HCT116 (cell line): ENCODE results near the gene SCGB1A1.

ENCODE experiments used
- ELF1 ChIP-seq: IDR thresholded peaks from 2 replicates; pipeline ENCODE4 v1.6.1; 2012; ENCODE audit warnings: low read depth, borderline replicate concordance
- EZH2 ChIP-seq: fragments of 200-600 bp; sonication (generic); IDR thresholded peaks from 2 replicates; pipeline ENCODE4 v1.6.1; 2017; ENCODE audit warnings: antibody characterized with exemption, mixed run types
- POLR2A ChIP-seq: IDR thresholded peaks from 2 replicates; pipeline ENCODE4 v1.7.0; 2011; ENCODE audit warnings: borderline replicate concordance; ENCODE audit not compliant: insufficient read depth, insufficient read length; ENCODE audit errors: extremely low read depth
- POLR2AphosphoS5 ChIP-seq: IDR thresholded peaks from 2 replicates; pipeline ENCODE4 v1.6.1; 2011; ENCODE audit warnings: mild to moderate bottlenecking, low read depth, low read length, moderate library complexity
- REST ChIP-seq: IDR thresholded peaks from 2 replicates; pipeline ENCODE4 v1.6.1; 2012; ENCODE audit warnings: low read depth
- YY1 ChIP-seq: IDR thresholded peaks from 2 replicates; pipeline ENCODE4 v1.6.1; 2011; ENCODE audit warnings: low read length, low read depth, moderate library complexity, mild to moderate bottlenecking; ENCODE audit not compliant: insufficient replicate concordance; ENCODE audit errors: extremely low read depth
- TF ChIP-seq, protein P1 (sequence below), 3 experiments: fragments of 200-600 bp in 1 of 3; sonication (generic) in 1 of 3; IDR thresholded peaks in 2 of 3; conservative IDR thresholded peaks in 1 of 3; 2 replicates each; pipeline ENCODE4 v1.5.1; 2012 to 2017; ENCODE audit warnings: low read depth in 2 of 3, low read length in 2 of 3, antibody characterized with exemption in 1 of 3, borderline replicate concordance in 1 of 3, control low read depth in 1 of 3, mild to moderate bottlenecking in 1 of 3, mixed read lengths in 1 of 3, mixed run types in 1 of 3, moderate library complexity in 1 of 3; ENCODE audit not compliant: insufficient read depth in 1 of 3
- TF ChIP-seq, protein P2 (sequence below): IDR thresholded peaks from 2 replicates; pipeline ENCODE4 v1.6.1; 2012

DNA sequence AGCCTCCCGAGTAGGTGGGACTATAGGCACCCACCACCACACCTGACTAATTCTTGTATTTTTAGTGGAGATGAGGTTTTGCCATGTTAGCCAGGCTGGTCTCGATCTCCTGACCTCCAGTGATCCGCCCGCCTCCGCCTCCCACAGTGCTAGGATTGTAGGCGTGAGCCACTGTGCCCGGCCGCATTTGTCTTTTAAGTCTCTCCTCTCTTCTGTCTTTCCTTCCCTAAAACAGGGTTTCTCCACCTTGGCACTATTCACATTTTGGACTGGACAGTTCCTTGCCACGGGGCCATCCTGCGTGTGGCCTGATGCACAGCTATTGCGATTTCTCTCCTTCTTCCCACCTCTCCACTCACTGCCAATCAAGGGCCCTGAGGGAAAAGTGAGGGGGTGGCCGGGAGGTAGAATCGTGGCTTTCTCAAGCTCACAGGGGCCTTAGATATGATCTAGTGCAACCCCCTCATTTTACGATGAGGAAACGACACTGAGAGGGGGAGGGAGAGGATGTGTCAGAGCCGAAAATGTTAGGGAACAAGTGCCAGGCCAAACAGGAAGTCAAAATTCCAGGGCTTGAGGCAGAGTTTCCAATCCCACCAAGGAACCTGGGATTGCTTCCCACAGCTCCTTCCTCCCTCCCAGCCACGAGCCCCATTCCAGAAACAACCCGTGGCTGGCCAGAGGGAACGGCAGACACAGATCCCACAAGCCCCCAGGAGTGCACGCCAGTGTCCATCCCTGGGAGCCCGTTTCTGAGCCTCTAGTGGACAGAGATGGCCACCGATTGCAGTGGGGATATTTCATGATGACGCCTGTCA, 21.2 kb downstream of the SCGB1A1 start:
- TF ChIP-seq, protein P1, sequence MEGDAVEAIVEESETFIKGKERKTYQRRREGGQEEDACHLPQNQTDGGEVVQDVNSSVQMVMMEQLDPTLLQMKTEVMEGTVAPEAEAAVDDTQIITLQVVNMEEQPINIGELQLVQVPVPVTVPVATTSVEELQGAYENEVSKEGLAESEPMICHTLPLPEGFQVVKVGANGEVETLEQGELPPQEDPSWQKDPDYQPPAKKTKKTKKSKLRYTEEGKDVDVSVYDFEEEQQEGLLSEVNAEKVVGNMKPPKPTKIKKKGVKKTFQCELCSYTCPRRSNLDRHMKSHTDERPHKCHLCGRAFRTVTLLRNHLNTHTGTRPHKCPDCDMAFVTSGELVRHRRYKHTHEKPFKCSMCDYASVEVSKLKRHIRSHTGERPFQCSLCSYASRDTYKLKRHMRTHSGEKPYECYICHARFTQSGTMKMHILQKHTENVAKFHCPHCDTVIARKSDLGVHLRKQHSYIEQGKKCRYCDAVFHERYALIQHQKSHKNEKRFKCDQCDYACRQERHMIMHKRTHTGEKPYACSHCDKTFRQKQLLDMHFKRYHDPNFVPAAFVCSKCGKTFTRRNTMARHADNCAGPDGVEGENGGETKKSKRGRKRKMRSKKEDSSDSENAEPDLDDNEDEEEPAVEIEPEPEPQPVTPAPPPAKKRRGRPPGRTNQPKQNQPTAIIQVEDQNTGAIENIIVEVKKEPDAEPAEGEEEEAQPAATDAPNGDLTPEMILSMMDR (IDR thresholded peaks at IDR 0.05 in 2 of 3, conservative IDR thresholded peaks at IDR 0.05 in 1 of 3; ENCODE audit: borderline replicate concordance in 1 of 3, insufficient read depth in 1 of 3, low read depth in 2 of 3, low read length in 2 of 3) = no peak
- TF ChIP-seq, protein P2, sequence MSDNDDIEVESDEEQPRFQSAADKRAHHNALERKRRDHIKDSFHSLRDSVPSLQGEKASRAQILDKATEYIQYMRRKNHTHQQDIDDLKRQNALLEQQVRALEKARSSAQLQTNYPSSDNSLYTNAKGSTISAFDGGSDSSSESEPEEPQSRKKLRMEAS = no peak
- no peak for TF ChIP-seq YY1
- no peak for TF ChIP-seq POLR2A
- no peak for TF ChIP-seq POLR2AphosphoS5
- TF ChIP-seq EZH2 = no peak
- no peak for TF ChIP-seq REST
- TF ChIP-seq ELF1 = no peak
